HepG2 (cell line): ENCODE data around the gene GALR3. TPM values are rescaled to one million over a fixed set of nuclear protein-coding genes. Genes with fewer than 3 reads are reported as not detected.

Source experiments
- AGO1 ChIP-seq: fragments of 200-400 bp; formaldehyde crosslinking; IDR thresholded peaks from 2 replicates; pipeline ENCODE4 v1.6.1; 2017; ENCODE audit warnings: mild to moderate bottlenecking, low read depth, low read length, moderate library complexity; ENCODE audit not compliant: poor library complexity, severe bottlenecking
- AHR ChIP-seq: IDR thresholded peaks from 2 replicates; pipeline ENCODE4 v1.6.1; 2018; ENCODE audit warnings: missing genetic modification reagents, missing compliant biosample characterization
- ATF3 ChIP-seq: sonication (generic); formaldehyde crosslinking; IDR thresholded peaks from 2 replicates; pipeline ENCODE4 v1.4.0; 2020; ENCODE audit warnings: missing genetic modification reagents
- CSRNP1 ChIP-seq: sonication (generic); formaldehyde crosslinking; IDR thresholded peaks from 2 replicates; pipeline ENCODE4 v1.8.1; 2023; ENCODE audit warnings: mild to moderate bottlenecking, missing genetic modification reagents
- FOXO1 ChIP-seq: sonication (generic); formaldehyde crosslinking; IDR thresholded peaks from 2 replicates; pipeline ENCODE4 v1.4.0; 2020; ENCODE audit warnings: missing genetic modification reagents
- HNF4G ChIP-seq, 2 experiments: sonication (generic) in 1 of 2; formaldehyde crosslinking in 1 of 2; IDR thresholded peaks; 2 replicates each; pipeline versions ENCODE4 v1.4.0 to v1.6.1; 2011 to 2020; ENCODE audit warnings: borderline replicate concordance in 2 of 2, low read depth in 2 of 2, mild to moderate bottlenecking in 2 of 2, low read length in 1 of 2, missing genetic modification reagents in 1 of 2, moderate library complexity in 1 of 2
- HOXA3 ChIP-seq: sonication (generic); formaldehyde crosslinking; IDR thresholded peaks from 2 replicates; pipeline ENCODE4 v1.5.0; 2020; ENCODE audit warnings: missing genetic modification reagents
- HOXA9 ChIP-seq: sonication (generic); formaldehyde crosslinking; IDR thresholded peaks from 2 replicates; pipeline ENCODE4 v1.8.1; 2022; ENCODE audit warnings: missing genetic modification reagents, mild to moderate bottlenecking, moderate library complexity, borderline replicate concordance
- IKZF4 ChIP-seq: sonication (generic); formaldehyde crosslinking; IDR thresholded peaks from 2 replicates; pipeline ENCODE4 v1.5.1; 2020; ENCODE audit warnings: borderline replicate concordance, mild to moderate bottlenecking, low read depth, missing genetic modification reagents; ENCODE audit errors: not compliant biosample characterization
- KDM2A ChIP-seq: sonication (generic); formaldehyde crosslinking; IDR thresholded peaks from 2 replicates; pipeline ENCODE4 v1.4.0; 2020; ENCODE audit warnings: low read depth, missing genetic modification reagents, borderline replicate concordance
- KDM6A ChIP-seq: IDR thresholded peaks from 2 replicates; pipeline ENCODE4 v1.6.1; 2016; ENCODE audit warnings: low read depth
- LCORL ChIP-seq, 2 experiments: fragments of 450-650 bp in 1 of 2; sonication (generic) in 1 of 2; formaldehyde crosslinking in 1 of 2; IDR thresholded peaks; 2 replicates each; pipeline versions ENCODE4 v1.5.0 to v1.6.1; 2017 to 2020; ENCODE audit warnings: antibody characterized with exemption in 1 of 2, missing genetic modification reagents in 1 of 2
- MAF1 ChIP-seq: sonication (generic); formaldehyde crosslinking; IDR thresholded peaks from 2 replicates; pipeline ENCODE4 v1.5.0; 2020; ENCODE audit warnings: missing genetic modification reagents, borderline replicate concordance
- RFX1 ChIP-seq: fragments of 450-650 bp; IDR thresholded peaks from 2 replicates; pipeline ENCODE4 v1.6.1; 2017
- SNAI1 ChIP-seq: sonication (generic); formaldehyde crosslinking; IDR thresholded peaks from 2 replicates; pipeline ENCODE4 v1.5.0; 2020; ENCODE audit warnings: mild to moderate bottlenecking, missing genetic modification reagents, borderline replicate concordance
- SNAPC2 ChIP-seq: sonication (generic); formaldehyde crosslinking; IDR thresholded peaks from 2 replicates; pipeline ENCODE4 v1.8.1; 2022; ENCODE audit warnings: mild to moderate bottlenecking, missing genetic modification reagents
- TAF1 ChIP-seq: sonication (generic); formaldehyde crosslinking; IDR thresholded peaks from 2 replicates; pipeline ENCODE4 v1.4.0; 2020; ENCODE audit warnings: missing genetic modification reagents
- TOE1 ChIP-seq: sonication (generic); formaldehyde crosslinking; IDR thresholded peaks from 2 replicates; pipeline ENCODE4 v1.4.0; 2020; ENCODE audit warnings: mild to moderate bottlenecking, missing genetic modification reagents
- ZNF549 ChIP-seq: sonication (generic); formaldehyde crosslinking; IDR thresholded peaks from 2 replicates; pipeline ENCODE4 v1.5.0; 2020; ENCODE audit warnings: missing genetic modification reagents
- ZNF687 ChIP-seq: sonication (generic); formaldehyde crosslinking; IDR thresholded peaks from 2 replicates; pipeline ENCODE4 v1.5.1; 2020; ENCODE audit warnings: mild to moderate bottlenecking, missing genetic modification reagents, moderate library complexity
- ZNF775 ChIP-seq: sonication (generic); formaldehyde crosslinking; IDR thresholded peaks from 2 replicates; pipeline ENCODE4 v1.4.0; 2020; ENCODE audit warnings: missing genetic modification reagents, mild to moderate bottlenecking, moderate library complexity, borderline replicate concordance
- ZNF788 ChIP-seq: sonication (generic); formaldehyde crosslinking; IDR thresholded peaks from 2 replicates; pipeline ENCODE4 v1.5.0; 2020; ENCODE audit warnings: mild to moderate bottlenecking, missing genetic modification reagents, borderline replicate concordance
- ZNF839 ChIP-seq: sonication (generic); formaldehyde crosslinking; IDR thresholded peaks from 2 replicates; pipeline ENCODE4 v1.4.0; 2020; ENCODE audit warnings: missing genetic modification reagents, mild to moderate bottlenecking, borderline replicate concordance
- polyA plus RNA-seq, 8 experiments: library from polyadenylated mRNA; depleted of rRNA in 3 of 8; stranded (reverse) in 7 of 8; unstranded in 1 of 8; fragments of >200 nt; fragmentation: Illumina TruSeq in 4 of 8; extraction: Trizol in 4 of 8; gene quantifications; 2 replicates each; pipeline versions ENCODE4 v1.2.1 to v1.2.3, GENCODE V29; 2011 to 2016; ENCODE audit warnings: low read depth in 4 of 8, missing spikeins in 1 of 8, mixed read lengths in 1 of 8; ENCODE audit not compliant: insufficient read depth in 1 of 8
- total RNA-seq, 5 experiments: library from RNA; depleted of rRNA; stranded (reverse); fragments of >200 nt; fragmentation: Illumina TruSeq; extraction: Trizol; gene quantifications; 2 replicates each; pipeline ENCODE4 v1.2.3, GENCODE V29; 2016; ENCODE audit warnings: low read depth in 1 of 5

The GALR3 gene
- total and polyA plus RNA-seq, 2 of the 13 experiments (the other 11 are each of a cell fraction or from before 2014, with no cell fraction given): 0.13 TPM; not detected in 1

GRCh38 chr22:37784829-37785495, 38.2 kb upstream of the GALR3 start (continued):
- TF ChIP-seq CSRNP1 (CRISPR knock-in tag) (no peak), HOXA3 (CRISPR knock-in tag) (no peak), MAF1 (no peak), ATF3 (CRISPR knock-in tag) (peak; percentile 55), FOXO1 (CRISPR knock-in tag) (no peak), ZNF839 (CRISPR knock-in tag) (no peak), ZNF788 (no peak), SNAPC2 (CRISPR knock-in tag) (no peak), KDM6A (CRISPR knock-in tag) (no peak), IKZF4 (CRISPR knock-in tag) (no peak), LCORL (IDR thresholded peaks at IDR 0.05) (no peak), LCORL (CRISPR knock-in tag; IDR thresholded peaks at IDR 0.05) (no peak), HNF4G (IDR thresholded peaks at IDR 0.05; ENCODE audit: borderline replicate concordance, low read depth, low read length) (no peak), HNF4G (CRISPR knock-in tag; IDR thresholded peaks at IDR 0.05; ENCODE audit: borderline replicate concordance, low read depth) (no peak), KDM2A (0 out of 2 replicates have a peak, but pooled peaks have one; percentile 40), SNAI1 (CRISPR knock-in tag) (no peak), ZNF775 (CRISPR knock-in tag) (no peak), HOXA9 (CRISPR knock-in tag) (no peak), ZNF549 (CRISPR knock-in tag) (no peak), ZNF687 (CRISPR knock-in tag) (peak; percentile 18; the same call in 1 of the 2 replicates), AGO1 (no peak), RFX1 (no peak), TAF1 (CRISPR knock-in tag) (no peak), AHR (CRISPR knock-in tag) (no peak), TOE1 (CRISPR knock-in tag) (no peak)
